GM21515 (cell line): ENCODE data around the gene KDM8.
A peak's percentile ranks its signal among the peaks of the same experiment; 100 is the strongest.
"Not testable (repeated sequence)": the region's sequence is repeated elsewhere in the genome, so short reads cannot be mapped to it uniquely, and the experiment has no call there.

Experiments
- ATAC-seq: cut with Tn5 transposase; IDR thresholded peaks from one replicate; pipeline ENCODE4 v1.9.1; 2021; ENCODE audit not compliant: unreplicated experiment

KDM8 gene

GRCh38 chr16:27190316-27190871, 12.9 kb upstream of the KDM8 start:
- no peak for ATAC-seq

DNA sequence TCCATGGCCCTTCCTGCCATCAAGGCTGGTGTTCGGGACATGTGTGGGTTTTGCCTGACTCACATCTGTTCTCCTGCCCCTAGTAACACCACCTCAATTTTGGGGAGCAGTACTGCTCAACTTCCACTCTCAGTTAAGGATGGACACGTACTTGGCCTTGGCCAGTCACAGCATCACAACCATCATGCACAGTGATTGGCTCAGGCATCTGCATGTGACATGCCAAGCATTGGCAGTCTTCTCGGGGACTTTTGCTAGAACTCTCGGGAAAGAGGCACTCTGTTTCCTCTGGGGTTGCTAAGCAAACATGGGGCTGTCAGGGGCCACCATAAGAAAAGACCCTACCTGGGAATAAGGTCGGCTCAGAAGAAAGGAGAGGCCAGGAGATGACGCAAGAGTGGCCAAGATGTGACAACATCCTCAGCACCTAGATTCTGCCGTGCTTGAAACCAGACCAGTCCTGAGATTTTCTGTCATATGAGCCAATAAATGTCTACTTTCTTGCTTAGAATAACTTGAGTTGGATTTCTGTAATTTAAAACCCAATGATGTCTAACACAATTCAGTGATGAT, 11.9 kb upstream of the KDM8 start:
- no peak for ATAC-seq

GRCh38 chr16:27193300-27193990, 9.9 kb upstream of the KDM8 start:
- no peak for ATAC-seq

- ATAC-seq = no peak
Measured at GRCh38 chr16:27195076-27195741, 8.1 kb upstream of the KDM8 start.

- ATAC-seq = no peak
Measured at GRCh38 chr16:27195941-27196595, 7.3 kb upstream of the KDM8 start.

- ATAC-seq = no peak
Measured at GRCh38 chr16:27197004-27197403, 6.3 kb upstream of the KDM8 start.

GRCh38 chr16:27198451-27199234, 4.7 kb upstream of the KDM8 start:
- no peak for ATAC-seq

DNA sequence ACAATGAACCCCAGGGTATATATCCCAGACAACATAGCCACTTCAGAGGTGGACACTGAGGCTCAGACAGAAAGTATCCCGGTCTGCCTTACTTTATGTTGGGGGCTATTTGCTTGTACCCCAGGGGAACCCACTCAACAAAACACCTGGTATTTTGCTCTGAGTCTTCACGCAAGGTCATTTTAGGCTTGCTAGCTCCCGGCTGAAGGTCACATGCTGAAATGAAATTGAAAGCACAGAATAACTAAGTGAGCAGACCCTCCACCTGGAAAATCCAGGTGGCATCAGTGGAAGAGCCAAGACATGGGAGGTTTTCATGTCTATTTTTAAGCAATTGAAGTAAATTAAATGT, 4.1 kb upstream of the KDM8 start:
- ATAC-seq = no peak

- no peak for ATAC-seq
Measured at GRCh38 chr16:27199736-27200135, 3.6 kb upstream of the KDM8 start.

- ATAC-seq = not testable (repeated sequence)
Measured at GRCh38 chr16:27200914-27201313, 2.4 kb upstream of the KDM8 start.

DNA sequence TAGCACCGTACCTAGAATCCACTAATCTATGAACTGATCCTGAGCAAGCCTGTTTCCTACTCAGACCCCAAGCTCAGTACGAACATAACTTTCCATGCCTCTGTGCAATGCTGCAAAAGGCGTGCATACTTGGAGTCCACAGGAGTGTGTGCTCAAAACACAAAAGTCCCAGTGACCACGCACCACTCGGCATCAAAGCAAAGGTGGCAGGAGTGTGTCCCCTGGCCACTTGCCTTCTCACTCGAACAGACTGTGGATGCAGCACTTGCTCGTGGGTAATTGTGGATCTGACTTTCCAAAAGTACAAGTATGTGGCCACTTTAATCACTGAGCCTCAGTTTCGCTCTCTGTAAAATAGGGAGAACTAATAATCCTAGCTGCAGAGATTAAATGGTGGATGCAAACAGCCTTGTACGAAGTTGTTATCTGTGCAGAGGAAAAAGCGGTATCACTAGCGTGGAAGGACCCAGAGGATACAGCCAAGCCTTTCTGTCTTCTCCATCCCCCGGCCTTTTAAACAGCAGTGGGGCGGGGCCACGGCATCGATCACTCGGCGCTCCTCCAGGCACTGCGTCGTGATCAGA, 311 bp upstream of the KDM8 start:
- ATAC-seq = peak; percentile 57

DNA sequence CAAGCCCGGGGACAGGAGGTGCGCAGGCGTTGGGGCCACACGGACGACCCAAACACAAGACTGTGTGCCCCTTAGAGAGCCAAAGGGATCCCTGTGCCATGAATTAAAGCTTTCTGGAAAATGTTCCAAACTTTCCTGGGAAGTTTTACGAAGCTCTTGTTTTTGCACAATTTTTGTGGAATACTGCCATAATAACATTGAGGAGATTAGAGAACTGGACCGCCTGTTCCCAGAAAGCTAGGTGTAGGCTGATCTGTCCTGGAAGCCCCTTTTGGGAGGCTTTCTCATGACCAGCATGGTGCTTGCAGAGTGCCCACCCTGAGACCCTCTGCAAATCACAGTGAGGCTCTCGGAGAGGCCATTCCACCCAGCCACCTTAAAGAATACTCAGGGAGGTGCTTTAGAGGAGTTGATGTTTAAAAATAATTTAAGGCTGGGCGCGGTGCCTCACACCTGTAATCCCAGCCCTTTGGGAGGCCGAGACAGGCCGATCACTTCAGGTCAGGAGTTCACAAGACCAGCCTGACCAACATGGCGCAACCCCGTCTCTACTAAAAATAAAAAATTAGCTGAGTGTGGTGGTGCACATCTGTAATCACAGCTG, 1.1 kb downstream of the KDM8 start:
- ATAC-seq = no peak

DNA sequence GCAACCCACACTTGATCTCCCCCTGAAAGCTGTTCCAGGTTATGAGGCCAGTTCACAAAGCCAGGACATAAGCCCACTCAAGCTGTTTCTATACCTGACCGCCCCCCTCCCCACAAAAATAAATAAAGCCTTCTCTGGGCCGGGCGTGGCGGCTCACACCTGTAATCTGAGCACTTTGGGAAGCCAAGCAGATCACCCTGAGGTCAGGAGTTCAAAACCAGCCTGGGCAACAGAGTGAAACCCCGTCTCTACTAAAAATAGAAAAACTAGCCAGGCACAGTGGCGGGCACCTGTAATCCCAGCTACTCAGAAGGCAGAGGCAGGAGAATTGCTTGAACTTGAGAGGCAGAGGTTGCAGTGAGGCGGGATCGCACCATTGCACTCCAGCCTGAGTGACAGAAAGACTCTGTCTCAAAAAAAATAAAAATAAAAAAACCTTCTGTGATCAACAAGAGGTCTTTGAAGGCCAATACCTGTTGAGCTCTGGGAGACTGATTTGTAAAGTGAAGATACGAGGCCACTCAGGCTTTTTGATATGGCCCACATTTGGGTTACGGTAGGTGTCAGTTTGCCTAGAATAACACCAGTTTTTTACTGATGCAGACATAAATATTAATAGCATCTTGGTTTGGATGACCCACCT, 2.2 kb downstream of the KDM8 start:
- ATAC-seq = no peak

DNA sequence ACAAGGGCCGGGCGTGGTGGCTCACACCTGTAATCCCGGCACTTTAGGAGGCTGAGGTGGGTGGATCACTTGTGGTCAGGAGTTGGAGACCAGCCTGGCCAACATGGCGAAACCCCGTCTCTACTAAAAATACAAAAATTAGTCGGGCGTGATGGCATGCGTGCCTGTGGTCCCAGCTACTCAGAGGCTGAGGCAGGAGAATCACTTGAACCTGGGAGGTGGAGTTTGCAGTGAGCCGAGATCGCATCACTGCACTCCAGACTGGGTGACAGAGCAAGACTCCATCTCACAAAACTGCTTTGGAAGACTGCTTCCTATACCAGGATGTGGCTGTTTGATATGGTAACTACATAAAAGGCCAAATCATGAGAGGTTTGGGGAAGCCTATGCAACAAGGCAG, 3.8 kb downstream of the KDM8 start:
- ATAC-seq = not testable (repeated sequence)

DNA sequence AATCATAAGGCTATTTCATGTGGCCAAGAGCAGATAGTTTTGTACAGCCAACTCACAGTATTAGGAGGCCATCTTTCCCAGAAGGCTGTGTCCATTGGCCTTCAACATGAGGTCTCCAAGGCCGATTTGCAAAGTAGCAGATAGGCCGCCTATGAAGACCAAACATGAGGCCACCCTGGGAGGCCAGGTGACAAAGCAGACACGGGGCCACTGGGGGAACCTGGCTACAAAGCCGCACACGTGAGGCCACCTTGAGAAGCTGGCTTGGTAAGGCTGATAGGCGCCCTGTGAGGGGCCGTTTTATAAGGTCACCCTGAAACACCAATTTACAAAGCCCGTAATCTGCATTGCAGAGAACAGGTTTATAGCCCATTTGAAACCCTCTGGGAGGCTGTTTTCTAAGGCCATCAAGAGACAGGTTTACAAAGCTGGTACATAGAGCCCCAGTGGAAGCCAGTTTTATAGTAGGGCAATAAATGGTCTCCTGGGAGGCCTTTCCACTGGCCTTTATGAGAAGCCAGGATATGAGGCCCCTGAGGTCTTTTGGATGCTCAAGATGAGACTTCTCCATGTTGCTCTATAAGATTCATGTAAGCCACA, 4.9 kb downstream of the KDM8 start:
- ATAC-seq = no peak

GRCh38 chr16:27208796-27209195, 5.5 kb downstream of the KDM8 start:
- no peak for ATAC-seq

GRCh38 chr16:27209591-27209990, 6.3 kb downstream of the KDM8 start:
- ATAC-seq = no peak

DNA sequence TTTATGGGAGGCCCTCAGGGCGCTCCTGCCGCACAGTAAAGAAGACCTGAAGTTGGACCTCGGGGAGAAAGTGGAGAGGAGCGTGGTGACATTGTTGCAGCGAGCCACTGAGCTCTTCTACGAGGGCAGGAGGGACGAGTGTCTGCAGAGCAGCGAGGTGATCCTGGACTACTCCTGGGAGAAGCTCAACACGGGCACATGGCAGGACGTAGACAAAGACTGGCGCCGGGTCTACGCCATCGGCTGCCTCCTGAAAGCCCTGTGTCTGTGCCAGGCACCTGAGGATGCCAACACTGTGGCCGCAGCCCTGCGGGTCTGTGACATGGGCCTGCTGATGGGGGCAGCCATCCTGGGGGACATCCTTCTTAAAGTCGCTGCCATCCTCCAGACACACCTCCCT, 6.8 kb downstream of the KDM8 start:
- ATAC-seq = no peak

DNA sequence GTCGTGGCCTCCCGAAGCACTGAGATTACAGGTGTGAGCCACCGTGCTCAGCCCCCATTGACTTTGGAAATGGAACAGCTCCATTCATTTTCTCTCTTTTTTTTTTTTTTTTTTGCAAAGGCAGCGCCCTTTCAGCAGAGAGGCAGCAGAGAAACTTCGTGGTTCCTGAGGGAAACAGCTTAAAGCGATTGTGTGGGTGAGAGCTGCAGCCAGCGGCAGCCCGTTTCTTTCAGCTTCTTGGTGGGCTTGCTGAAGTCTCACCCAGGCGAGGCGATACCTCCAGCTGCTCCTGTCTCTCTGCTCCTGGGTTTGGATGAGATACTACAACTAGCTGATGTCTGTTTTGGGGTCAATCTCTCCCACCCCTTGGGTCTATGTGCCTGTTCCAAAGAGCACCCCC, 7.7 kb downstream of the KDM8 start:
- ATAC-seq = no peak
